COLO668 (cell line): ENCODE measurements around the gene GLIS2.
"Not testable (repeated sequence)": the region's sequence is repeated elsewhere in the genome, so short reads cannot be mapped to it uniquely, and the experiment has no call there.

ENCODE experiments used
- DNase-seq: peaks from one replicate; lab custom pipeline; 2025; ENCODE audit not compliant: unreplicated experiment; lab: John Stamatoyannopoulos, UW

GLIS2 gene

GRCh38 chr16:4333714-4334113, 17.8 kb downstream of the GLIS2 start:
- not testable (repeated sequence) for DNase-seq

GRCh38 chr16:4334724-4335495, 19.0 kb downstream of the GLIS2 start:
- DNase-seq = no peak

GRCh38 chr16:4336701-4337539, 21.1 kb downstream of the GLIS2 start:
- DNase-seq = no peak

- no peak for DNase-seq
These were observed 21.7 kb downstream of the GLIS2 start for GRCh38 chr16:4337540-4338088.

- no peak for DNase-seq
These were observed 22.3 kb downstream of the GLIS2 start for GRCh38 chr16:4338125-4338582.

- DNase-seq = no peak
These were observed 22.9 kb downstream of the GLIS2 start for GRCh38 chr16:4338712-4339299.

GRCh38 chr16:4339455-4339854, 23.6 kb downstream of the GLIS2 start:
- DNase-seq = no peak

GRCh38 chr16:4339909-4340308, 24.0 kb downstream of the GLIS2 start:
- DNase-seq = peak; percentile 38

GRCh38 chr16:4340443-4340842, 24.6 kb downstream of the GLIS2 start:
- DNase-seq = no peak

- DNase-seq = no peak
These were observed 25.4 kb downstream of the GLIS2 start for GRCh38 chr16:4341250-4341649.

- no peak for DNase-seq
These were observed 27.2 kb downstream of the GLIS2 start for GRCh38 chr16:4342866-4343744.

- DNase-seq = not testable (repeated sequence)
These were observed 28.6 kb downstream of the GLIS2 start for GRCh38 chr16:4344300-4344982.

- peak; percentile 88 for DNase-seq
These were observed 29.3 kb downstream of the GLIS2 start for GRCh38 chr16:4344983-4345835.

GRCh38 chr16:4345836-4346781, 30.2 kb downstream of the GLIS2 start:
- DNase-seq = peak; percentile 65

GRCh38 chr16:4347010-4347409, 31.1 kb downstream of the GLIS2 start:
- no peak for DNase-seq

GRCh38 chr16:4347765-4348509, 32.1 kb downstream of the GLIS2 start:
- no peak for DNase-seq

GRCh38 chr16:4349332-4349731, 33.5 kb downstream of the GLIS2 start:
- no peak for DNase-seq
